ENCODE measurements around the gene LRRC8E. TPM values are rescaled to one million over a fixed set of nuclear protein-coding genes. Genes with fewer than 3 reads are reported as not detected.

The LRRC8E gene
- 5.6 and 5.7 TPM in 2 replicates for total RNA-seq

DNA sequence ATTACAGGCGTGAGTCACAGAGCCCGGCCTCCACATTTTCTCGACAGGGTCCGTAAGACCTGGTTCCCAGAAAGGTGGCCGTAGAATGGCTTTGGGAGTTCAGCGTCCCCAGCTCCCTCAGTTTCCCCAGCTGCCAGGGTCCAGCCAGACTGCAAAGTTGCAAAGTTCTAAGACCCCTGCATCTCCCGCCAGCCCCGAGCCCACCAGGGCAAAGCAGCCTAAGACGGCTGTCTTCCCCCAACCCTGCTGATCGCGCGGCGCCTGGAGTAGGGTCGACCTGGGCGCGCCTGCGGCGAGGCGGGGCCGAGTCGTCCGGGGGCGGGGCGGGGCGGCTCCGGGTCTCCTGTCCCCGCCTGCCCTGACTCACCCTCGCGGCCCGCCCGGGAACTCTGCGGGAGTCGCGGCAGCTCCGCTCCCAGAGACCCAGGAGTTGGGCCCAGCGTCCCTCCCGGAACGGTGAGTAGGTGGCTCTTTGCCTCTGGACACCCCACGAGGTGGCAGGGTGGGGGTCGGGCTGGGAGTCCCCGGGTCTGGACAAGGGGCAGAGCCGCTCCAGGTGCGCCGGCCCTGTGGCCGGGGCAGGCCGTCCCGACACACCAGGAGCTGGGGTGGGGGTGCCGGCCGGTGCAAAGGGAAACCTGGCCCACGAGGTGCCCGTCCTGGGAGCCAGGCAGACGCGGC, at the start of gene LRRC8E:
LRRC8E (plus strand) TSS at position 366 of the 681 bp plus-strand sequence. CDS start 7,094 bp downstream, outside the sequence.

DNA sequence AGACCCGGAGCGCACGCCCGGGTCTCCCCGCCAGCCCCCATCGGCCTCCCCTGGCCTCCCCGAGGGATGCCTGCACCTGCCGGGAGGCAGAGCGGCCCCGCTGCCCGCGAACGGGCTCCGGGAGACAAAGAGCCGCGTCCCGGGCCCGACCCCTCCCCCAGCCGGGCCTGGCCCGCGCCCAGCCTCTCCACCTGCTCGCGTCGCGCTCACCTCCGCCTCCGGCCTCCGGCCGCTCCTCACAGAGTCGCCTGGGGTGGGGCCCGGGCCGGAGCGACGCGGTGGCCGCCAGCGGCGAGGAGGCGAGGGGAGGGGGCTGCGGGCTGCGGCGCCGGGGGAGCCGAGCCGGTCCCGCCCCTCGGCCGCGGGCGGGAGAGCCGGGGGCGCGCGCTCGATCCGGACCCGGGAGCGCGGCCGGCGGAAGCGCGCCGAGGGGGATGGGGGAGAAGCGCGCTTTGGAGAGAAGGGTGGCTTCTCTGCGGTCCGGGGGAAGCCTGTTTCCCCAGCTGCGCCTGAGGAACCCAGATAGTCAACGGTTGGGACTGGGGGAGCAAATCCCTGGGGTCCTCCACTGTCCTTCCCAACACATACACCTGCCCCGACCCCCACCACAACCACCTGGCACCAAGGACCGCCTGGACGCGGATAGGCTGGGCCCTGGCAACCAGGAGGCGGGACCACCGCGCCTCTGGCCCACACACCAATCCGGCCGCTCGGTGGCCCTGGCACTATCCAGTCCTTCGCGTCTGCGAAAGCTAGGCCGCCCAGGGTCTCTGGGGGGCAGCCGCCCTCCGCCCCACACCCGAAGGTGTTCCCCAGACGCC, 14.0 kb upstream of the LRRC8E start, which contains the start of gene PRR36:
PRR36 (minus strand) TSS at position 315 of the 821 bp plus-strand sequence. CDS start 701 bp downstream, outside the sequence.

GRCh38 chr19:7903244-7904073, 15.1 kb downstream of the LRRC8E start, which contains the start of gene MAP2K7:
Gene MAP2K7, plus strand, starts transcription at chr19:7903877. Its CDS starts 68 bp downstream, at chr19:7903945.

DNA sequence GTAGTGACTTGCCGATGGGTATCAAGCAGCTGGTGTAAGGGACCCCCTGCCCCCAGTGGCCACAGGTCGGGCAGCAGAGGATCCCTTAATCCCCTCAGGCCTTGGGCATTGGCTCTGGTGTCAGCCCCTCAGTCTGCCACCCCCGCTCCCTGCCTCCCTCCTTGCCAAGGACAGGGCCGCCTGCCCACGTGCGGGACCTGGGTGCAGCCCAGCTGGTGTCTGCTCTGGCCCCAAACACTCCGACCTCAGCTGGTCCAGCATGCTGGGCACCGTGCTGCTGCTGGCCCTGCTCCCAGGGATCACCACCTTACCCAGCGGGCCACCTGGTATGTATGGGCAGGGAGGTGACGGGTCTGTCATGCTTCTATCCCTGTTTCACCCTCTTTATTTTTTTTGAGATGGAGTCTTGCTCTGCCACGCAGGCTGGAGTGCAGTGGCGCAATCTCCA, 26.3 kb downstream of the LRRC8E start, which contains the start of gene TGFBR3L:
TGFBR3L (plus strand) TSS at position 233 of the 448 bp plus-strand sequence.

GRCh38 chr19:7919610-7920518, 31.6 kb downstream of the LRRC8E start, which contains the start of gene SNAPC2:
Gene SNAPC2, plus strand, starts transcription at chr19:7920338. Its CDS starts 29 bp downstream, at chr19:7920367.

GRCh38 chr19:7926021-7926726, 37.9 kb downstream of the LRRC8E start, which contains the start of gene CTXN1:
Gene CTXN1, minus strand, starts transcription at chr19:7926135. Its CDS starts 597 bp downstream, at chr19:7925538.

DNA sequence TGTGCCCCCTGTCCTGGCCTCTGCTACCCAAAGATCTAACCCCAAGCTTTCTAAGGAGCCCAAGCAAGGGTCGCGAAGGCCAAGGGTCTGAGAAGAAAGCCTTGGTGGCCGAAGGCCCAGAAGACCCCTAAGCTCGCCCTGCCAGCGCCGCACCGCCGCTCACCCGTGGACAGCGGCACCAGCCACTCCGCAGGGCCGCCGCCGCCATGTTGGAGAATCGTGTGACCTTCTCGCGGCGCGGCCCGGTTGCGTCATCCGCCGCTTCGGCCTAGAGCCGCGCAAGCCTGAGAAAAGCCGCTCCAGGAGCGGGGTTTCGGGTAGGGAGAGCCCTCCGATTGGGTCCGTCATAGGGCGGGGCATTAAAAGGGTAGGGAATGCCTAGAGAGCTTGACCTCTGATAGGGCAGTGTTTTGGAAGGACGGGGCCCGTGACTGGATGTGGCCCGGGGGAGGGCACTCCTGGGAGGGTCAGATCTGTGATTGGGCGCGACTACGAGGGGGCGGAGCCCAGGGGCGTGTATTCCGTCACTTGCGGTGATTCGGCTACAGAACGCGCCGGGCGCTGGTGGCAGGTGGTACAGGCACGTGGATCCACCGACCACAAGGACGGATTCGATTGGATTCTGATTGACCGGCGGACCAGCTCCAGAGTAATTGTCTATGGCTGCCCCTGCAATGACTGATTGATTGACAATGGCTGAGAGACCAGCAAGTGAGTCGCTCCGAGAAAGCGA, 55.3 kb downstream of the LRRC8E start, which contains the start of gene TIMM44:
TIMM44 (minus strand) TSS at position 223 of the 733 bp plus-strand sequence; CDS start at position 208, 15 bp downstream.

Other genes with a start within 250 kb of the LRRC8E start
- not detected in 2 replicates for gene RETN, start 219.5 kb upstream of the LRRC8E start, total RNA-seq
- gene MCEMP1, start 211.4 kb upstream of the LRRC8E start, total RNA-seq = not detected in 2 replicates
- 68.4 and 130 TPM in 2 replicates for gene TRAPPC5, start 207.7 kb upstream of the LRRC8E start, total RNA-seq
- gene FCER2, start 186.4 kb upstream of the LRRC8E start, total RNA-seq = not detected in 2 replicates
- gene CLEC4G, start 156.4 kb upstream of the LRRC8E start, total RNA-seq = not detected in 2 replicates
- gene CD209, start 141.0 kb upstream of the LRRC8E start, total RNA-seq = not detected in 2 replicates
- gene CLEC4M, start 125.3 kb upstream of the LRRC8E start, total RNA-seq = not detected in 2 replicates
- gene EVI5L, start 58.3 kb upstream of the LRRC8E start, total RNA-seq = 18.1 and 18.2 TPM in 2 replicates
- not detected in 2 replicates for gene PRR36, start 14.1 kb upstream of the LRRC8E start, total RNA-seq
- 8.5 and 10.0 TPM in 2 replicates for gene MAP2K7, start 15.4 kb downstream of the LRRC8E start, total RNA-seq
- 0.16 TPM in 1 of 2 replicates, not detected in the other for gene TGFBR3L, start 26.3 kb downstream of the LRRC8E start, total RNA-seq
- 31.8 and 34.7 TPM in 2 replicates for gene SNAPC2, start 31.8 kb downstream of the LRRC8E start, total RNA-seq
- 0.18 and 1.8 TPM in 2 replicates for gene CTXN1, start 37.6 kb downstream of the LRRC8E start, total RNA-seq
- 41.0 and 45.7 TPM in 2 replicates for gene TIMM44, start 55.2 kb downstream of the LRRC8E start, total RNA-seq
- 21.7 and 28.2 TPM in 2 replicates for gene ELAVL1, start 117.1 kb downstream of the LRRC8E start, total RNA-seq
- gene CCL25, start 164.2 kb downstream of the LRRC8E start, total RNA-seq = not detected in 2 replicates

Data from cardiac atrium fibroblast (primary cell).